RWPE2 (cell line): Measurements from ENCODE around the gene CNTN4.

Experiments
- ATAC-seq: fragments of 200-7000 bp; cut with Tn5 transposase; 3 replicates; pipeline ENCODE4 v1.9.1; 2021; ENCODE audit warnings: low read depth
- DNase-seq: peaks from one replicate; pipeline ENCODE4 v3.0.0-alpha.2; 2020; ENCODE audit warnings: low spot score
- H3K27ac ChIP-seq: fragments of 450-650 bp; 2 replicates; pipeline ENCODE4 v1.5.1; 2017; ENCODE audit warnings: mild to moderate bottlenecking; ENCODE audit not compliant: poor library complexity, severe bottlenecking
- H3K27me3 ChIP-seq: fragments of 250-450 bp; sonication (Bioruptor Pico); 2 replicates; pipeline ENCODE4 v1.5.1; 2021; ENCODE audit warnings: mild to moderate bottlenecking, moderate library complexity; ENCODE audit not compliant: insufficient read depth, poor library complexity, severe bottlenecking
- H3K36me3 ChIP-seq: fragments of 250-450 bp; sonication (Bioruptor Pico); 2 replicates; pipeline ENCODE4 v1.5.1; 2020; ENCODE audit warnings: low read depth, mild to moderate bottlenecking, moderate library complexity
- H3K4me1 ChIP-seq: fragments of 250-450 bp; sonication (Bioruptor Pico); 2 replicates; pipeline ENCODE4 v1.5.1; 2021; ENCODE audit warnings: mild to moderate bottlenecking, moderate library complexity; ENCODE audit not compliant: insufficient read depth, poor library complexity, severe bottlenecking
- H3K4me3 ChIP-seq: fragments of 250-450 bp; sonication (Bioruptor Pico); 2 replicates; pipeline ENCODE4 v1.5.1; 2021; ENCODE audit warnings: mild to moderate bottlenecking, moderate library complexity; ENCODE audit not compliant: severe bottlenecking
- H3K9me3 ChIP-seq: fragments of 250-450 bp; sonication (Bioruptor Pico); 2 replicates; pipeline ENCODE4 v1.5.1; 2021; ENCODE audit warnings: mild to moderate bottlenecking, moderate library complexity; ENCODE audit not compliant: severe bottlenecking
- CTCF ChIP-seq: fragments of 450-650 bp; IDR thresholded peaks from one replicate; pipeline ENCODE4 v1.5.1; 2017; ENCODE audit warnings: mild to moderate bottlenecking, moderate library complexity; ENCODE audit not compliant: poor library complexity, severe bottlenecking

Gene CNTN4

GRCh38 chr3:2659896-2660295 lies 561.2 kb downstream of the CNTN4 start:
- no peaks in the 10 kb centered on the region for H3K27me3 ChIP-seq
- no peak for TF ChIP-seq CTCF
- no peaks in the 10 kb centered on the region for H3K4me1 ChIP-seq
- ATAC-seq = no peak
- H3K9me3 ChIP-seq = no peaks in the 10 kb centered on the region
- no peaks in the 10 kb centered on the region for H3K36me3 ChIP-seq
- no peak overlapping the region for H3K4me3 ChIP-seq
- no peak for DNase-seq
- no peak overlapping the region for H3K27ac ChIP-seq

DNA sequence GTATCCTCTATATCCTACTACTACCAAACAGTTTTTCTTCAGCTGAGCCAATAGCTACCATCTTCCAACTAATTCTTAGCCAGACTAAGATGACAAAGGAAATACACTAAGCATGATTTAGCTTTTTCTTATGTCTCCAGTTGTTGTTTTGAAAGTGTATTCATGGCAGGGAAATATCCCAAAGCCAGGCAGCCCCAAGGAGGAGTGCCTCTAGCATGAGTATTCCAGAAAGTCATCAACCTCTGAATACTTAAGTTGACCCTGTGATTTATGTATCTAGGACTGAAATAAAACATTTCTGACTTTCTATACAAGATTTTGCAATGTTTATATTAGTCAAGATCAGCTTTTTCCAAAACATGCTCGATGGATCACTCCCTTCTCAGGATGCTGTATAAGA lies 562.4 kb downstream of the CNTN4 start:
- no peaks in the 10 kb centered on the region for H3K27me3 ChIP-seq
- ATAC-seq (no peak), DNase-seq (no peak)
- no peaks in the 10 kb centered on the region for H3K9me3 ChIP-seq
- no peaks in the 10 kb centered on the region for H3K4me1 ChIP-seq
- no peak for TF ChIP-seq CTCF
- H3K36me3 ChIP-seq = no peaks in the 10 kb centered on the region
- H3K27ac ChIP-seq = no peak overlapping the region
- no peak overlapping the region for H3K4me3 ChIP-seq

GRCh38 chr3:2677501-2677900 lies 578.8 kb downstream of the CNTN4 start:
- ATAC-seq (no peak), DNase-seq (no peak)
- no peak overlapping the region for H3K27ac ChIP-seq
- H3K4me3 ChIP-seq = no peak overlapping the region
- no peaks in the 10 kb centered on the region for H3K27me3 ChIP-seq
- no peaks in the 10 kb centered on the region for H3K4me1 ChIP-seq
- no peak for TF ChIP-seq CTCF
- H3K36me3 ChIP-seq = no peaks in the 10 kb centered on the region
- no peaks in the 10 kb centered on the region for H3K9me3 ChIP-seq

DNA sequence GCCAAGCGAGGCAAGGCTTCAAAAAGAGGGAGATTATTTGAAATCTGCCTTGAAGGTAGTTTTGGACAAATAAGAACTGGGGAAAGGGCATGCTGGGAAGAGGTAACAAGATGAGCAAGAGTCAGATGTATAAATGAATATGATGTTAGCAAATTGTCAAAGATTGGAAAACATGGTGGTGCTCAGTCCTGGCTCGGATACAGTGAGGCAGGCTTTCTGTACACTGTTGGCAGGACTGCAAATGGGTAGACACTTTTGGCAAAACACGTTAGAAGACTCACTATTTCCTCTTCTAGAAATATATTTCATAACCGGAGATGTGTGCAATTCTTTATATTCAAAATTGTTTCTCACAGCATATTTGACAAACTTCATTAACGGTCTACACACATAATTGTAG lies 581.6 kb downstream of the CNTN4 start:
- Histone ChIP-seq H3K4me1 (no peaks in the 10 kb centered on the region), H3K9me3 (peaks cover 1% of the 10 kb centered on the region), H3K4me3 (no peak overlapping the region), H3K27me3 (no peaks in the 10 kb centered on the region), H3K27ac (no peak overlapping the region), H3K36me3 (no peaks in the 10 kb centered on the region)
- DNase-seq (no peak), ATAC-seq (no peak)
- TF ChIP-seq CTCF = no peak

GRCh38 chr3:2684046-2684445 lies 585.4 kb downstream of the CNTN4 start:
- no peak overlapping the region for H3K27ac ChIP-seq
- H3K4me3 ChIP-seq = no peak overlapping the region
- ATAC-seq = no peak
- no peak for DNase-seq
- H3K27me3 ChIP-seq = no peaks in the 10 kb centered on the region
- peaks cover 2% of the 10 kb centered on the region for H3K9me3 ChIP-seq
- H3K36me3 ChIP-seq = no peaks in the 10 kb centered on the region
- no peaks in the 10 kb centered on the region for H3K4me1 ChIP-seq
- no peak for TF ChIP-seq CTCF
